Fibroblast of peridontal ligament (primary cell): Measurements from ENCODE around the gene RNF126.
A peak's percentile ranks its signal among the peaks of the same experiment; 100 is the strongest.
"Not testable (repeated sequence)": the region's sequence is repeated elsewhere in the genome, so short reads cannot be mapped to it uniquely, and the experiment has no call there.

Experiments
- DNase-seq: peaks from one replicate; pipeline ENCODE4 v3.0.0-alpha.2; 2010; ENCODE audit errors: extremely low read depth

The RNF126 gene

GRCh38 chr19:686589-687297 lies 23.7 kb upstream of the RNF126 start:
- no peak for DNase-seq

- DNase-seq = no peak
Observed at GRCh38 chr19:685454-685931, 22.5 kb upstream of the RNF126 start.

- DNase-seq = no peak
Observed at GRCh38 chr19:682678-683320, 19.8 kb upstream of the RNF126 start.

GRCh38 chr19:681029-682019 lies 18.3 kb upstream of the RNF126 start:
- no peak for DNase-seq

- peak; percentile 96 for DNase-seq
Observed at GRCh38 chr19:680287-681028, 17.4 kb upstream of the RNF126 start.

GRCh38 chr19:679418-680286 lies 16.6 kb upstream of the RNF126 start:
- DNase-seq = peak; percentile 83

GRCh38 chr19:678791-679388 lies 15.9 kb upstream of the RNF126 start:
- no peak for DNase-seq

- no peak for DNase-seq
Observed at GRCh38 chr19:677601-678436, 14.8 kb upstream of the RNF126 start.

GRCh38 chr19:677201-677600 lies 14.2 kb upstream of the RNF126 start:
- DNase-seq = peak; percentile 71

GRCh38 chr19:676339-677105 lies 13.5 kb upstream of the RNF126 start, which contains the start of gene FSTL3:
TSS of gene FSTL3 (plus strand) at chr19:676392. CDS start at chr19:676424, 32 bp downstream.
- no peak for DNase-seq

GRCh38 chr19:676007-676338 lies 13.0 kb upstream of the RNF126 start:
- no peak for DNase-seq

- DNase-seq = no peak
Observed at GRCh38 chr19:674282-675151, 11.5 kb upstream of the RNF126 start.

- DNase-seq = no peak
Observed at GRCh38 chr19:670609-671075, 7.6 kb upstream of the RNF126 start.

GRCh38 chr19:668675-669434 lies 5.8 kb upstream of the RNF126 start:
- DNase-seq = not testable (repeated sequence)

GRCh38 chr19:666985-667573 lies 4.1 kb upstream of the RNF126 start:
- DNase-seq = not testable (repeated sequence)

GRCh38 chr19:664913-665443 lies 2.0 kb upstream of the RNF126 start:
- DNase-seq = peak; percentile 68
